PC-3 (cell line): ENCODE measurements around the gene TLCD2. TPM values are rescaled to one million over a fixed set of nuclear protein-coding genes. Genes with fewer than 3 reads are reported as not detected.

Source experiments
- ATAC-seq: fragments of 200-7000 bp; cut with Tn5 transposase; 2 replicates; pipeline ENCODE4 v1.9.1; 2020; ENCODE audit warnings: mild to moderate bottlenecking, moderate library complexity
- BruUV-seq: library from RNA; stranded (reverse); fragments of 400-500 nt; replicated peaks from 2 replicates; lab custom pipeline; 2021; lab: Mats Ljungman, UMichigan
- CTCF ChIA-PET: fragments of 300-600 bp; sonication (Branson Sonifier 250); formaldehyde crosslinking; loops from one replicate; lab custom pipeline; 2022; ENCODE audit warnings: antibody characterized with exemption; lab: Charles Lee
- POLR2A ChIA-PET: fragments of 300-600 bp; sonication (Branson Sonifier 250); formaldehyde crosslinking; loops from one replicate; lab custom pipeline; 2022; ENCODE audit warnings: antibody characterized with exemption; ENCODE audit not compliant: unreplicated experiment; lab: Charles Lee
- DNase-seq: peaks from one replicate; pipeline ENCODE4 v3.0.0-alpha.2; 2015
- H2AFZ ChIP-seq: fragments of 300-600 bp; sonication (generic); 2 replicates; pipeline ENCODE4 v1.6.0; 2016; ENCODE audit warnings: antibody characterized with exemption, low read length
- H3F3A ChIP-seq: fragments of 300-600 bp; sonication (generic); one replicate; pipeline ENCODE4 v1.6.0; 2017; ENCODE audit warnings: antibody characterized with exemption, low read length, control low read depth, mild to moderate bottlenecking; ENCODE audit not compliant: unreplicated experiment
- H3K27ac ChIP-seq: fragments of 300-600 bp; sonication (generic); 2 replicates; pipeline ENCODE4 v1.5.1; 2016; ENCODE audit warnings: mild to moderate bottlenecking, low read length
- H3K27me3 ChIP-seq: fragments of 300-600 bp; sonication (generic); 2 replicates; pipeline ENCODE4 v1.6.1; 2016; ENCODE audit warnings: low read length, mixed read lengths
- H3K36me3 ChIP-seq: fragments of 300-600 bp; sonication (generic); 2 replicates; pipeline ENCODE4 v1.6.1; 2016; ENCODE audit warnings: low read depth, mixed run types, low read length, mixed read lengths
- H3K4me1 ChIP-seq: fragments of 300-600 bp; sonication (generic); 2 replicates; pipeline ENCODE4 v1.5.1; 2016; ENCODE audit warnings: low read length; ENCODE audit not compliant: insufficient read depth
- H3K4me2 ChIP-seq: fragments of 300-600 bp; sonication (generic); 2 replicates; pipeline ENCODE4 v1.6.0; 2016; ENCODE audit warnings: low read length
- H3K4me3 ChIP-seq: fragments of 300-600 bp; sonication (generic); 2 replicates; pipeline ENCODE4 v1.5.1; 2016; ENCODE audit warnings: mild to moderate bottlenecking, low read length, mixed read lengths
- H3K79me2 ChIP-seq: fragments of 300-600 bp; sonication (generic); 2 replicates; pipeline ENCODE4 v1.6.1; 2017; ENCODE audit warnings: low read length, mixed read lengths
- H3K9ac ChIP-seq: fragments of 300-600 bp; sonication (generic); 2 replicates; pipeline ENCODE4 v1.6.0; 2016; ENCODE audit warnings: mild to moderate bottlenecking, low read length
- H3K9me2 ChIP-seq: fragments of 300-600 bp; sonication (generic); replicated peaks from 2 replicates; pipeline ENCODE4 v1.6.1; 2016; ENCODE audit warnings: mixed run types, low read length, mixed read lengths
- H3K9me3 ChIP-seq: fragments of 300-600 bp; sonication (generic); 2 replicates; pipeline ENCODE4 v1.6.1; 2016; ENCODE audit warnings: low read length, mixed read lengths
- H4K20me1 ChIP-seq: fragments of 300-600 bp; sonication (generic); 2 replicates; pipeline ENCODE4 v1.6.1; 2016; ENCODE audit warnings: low read length, mixed read lengths
- CTCF ChIP-seq: fragments of 300-600 bp; sonication (generic); conservative IDR thresholded peaks from 2 replicates; pipeline ENCODE4 v1.5.1; 2017; ENCODE audit warnings: antibody characterized with exemption, low read depth, mild to moderate bottlenecking, low read length
- EZH2 ChIP-seq: fragments of 300-600 bp; sonication (generic); IDR thresholded peaks from one replicate; pipeline ENCODE4 v1.6.1; 2017; ENCODE audit warnings: antibody characterized with exemption, mild to moderate bottlenecking, low read length; ENCODE audit not compliant: unreplicated experiment
- EZH2phosphoT487 ChIP-seq: fragments of 300-600 bp; sonication (generic); IDR thresholded peaks from 2 replicates; pipeline ENCODE4 v1.6.1; 2018; ENCODE audit warnings: mild to moderate bottlenecking, antibody characterized with exemption, low read length, borderline replicate concordance
- intact Hi-C: fragments of 100-400 bp; cut with micrococcal nuclease; formaldehyde crosslinking; loops from 2 replicates; pipeline ENCODE4 v1.9.0; 2023
- total RNA-seq: library from RNA; depleted of rRNA; stranded (reverse); fragments of >200 nt; gene quantifications from 2 replicates; pipeline ENCODE4 v1.2.3, GENCODE V29; 2014

The TLCD2 gene
- total RNA-seq, 1 experiment from 2014 or later: 0.77 TPM

- Histone ChIP-seq H3K4me1 (no peaks in the 10 kb centered on the region), H3K9me3 (no peaks in the 10 kb centered on the region), H3K79me2 (no peaks in the 10 kb centered on the region), H3K4me2 (no peak overlapping the region), H3K4me3 (no peak overlapping the region), H3K9ac (no peak overlapping the region), H4K20me1 (no peaks in the 10 kb centered on the region), H3K27ac (no peak overlapping the region), H3K9me2 (no peaks in the 10 kb centered on the region), H2AFZ (no peak overlapping the region), H3K27me3 (no peaks in the 10 kb centered on the region), H3F3A (no peaks in the 10 kb centered on the region), H3K36me3 (no peaks in the 10 kb centered on the region)
- TF ChIP-seq EZH2phosphoT487: no peak
- TF ChIP-seq EZH2: no peak
- TF ChIP-seq CTCF: no peak
- no TSS peak for BruUV-seq
- ChIA-PET POLR2A (no interaction called here), CTCF (no interaction called here)
- no peak for DNase-seq
- intact Hi-C loops: no loop called here
- ATAC-seq: no peak
Measured at GRCh38 chr17:1744551-1745512, 34.7 kb upstream of the TLCD2 start.

- no peaks in the 10 kb centered on the region for H3K9me3 ChIP-seq
- no peak overlapping the region for H2AFZ ChIP-seq
- ChIA-PET POLR2A (no interaction called here), CTCF (no interaction called here)
- H3K9me2 ChIP-seq: no peaks in the 10 kb centered on the region
- H3K36me3 ChIP-seq: no peaks in the 10 kb centered on the region
- DNase-seq (no peak), ATAC-seq (no peak)
- H3F3A ChIP-seq: no peaks in the 10 kb centered on the region
- H3K4me1 ChIP-seq: no peaks in the 10 kb centered on the region
- intact Hi-C loops: no loop called here
- H3K27ac ChIP-seq: no peak overlapping the region
- no peak overlapping the region for H3K4me2 ChIP-seq
- no peak overlapping the region for H3K9ac ChIP-seq
- H3K27me3 ChIP-seq: no peaks in the 10 kb centered on the region
- BruUV-seq: no TSS peak
- H4K20me1 ChIP-seq: no peaks in the 10 kb centered on the region
- H3K4me3 ChIP-seq: no peak overlapping the region
- no peak for TF ChIP-seq EZH2phosphoT487
- TF ChIP-seq EZH2: no peak
- no peak for TF ChIP-seq CTCF
- no peaks in the 10 kb centered on the region for H3K79me2 ChIP-seq
Measured at GRCh38 chr17:1743088-1743439, 32.9 kb upstream of the TLCD2 start.
